Fibroblast of gingiva (primary cell): Measurements from ENCODE around the gene ARHGAP24.

Source experiments
- DNase-seq: peaks from one replicate; pipeline ENCODE4 v3.0.0-alpha.2; 2011; ENCODE audit warnings: low read depth

ARHGAP24 gene

GRCh38 chr4:85778632-85779131, 303.7 kb downstream of the ARHGAP24 start:
- no peak for DNase-seq

- peak; percentile 36 for DNase-seq
Observed at GRCh38 chr4:85779165-85779564, 304.2 kb downstream of the ARHGAP24 start.

- DNase-seq, result peak; percentile 54
Observed at GRCh38 chr4:85780664-85781063, 305.7 kb downstream of the ARHGAP24 start.

- peak; percentile 88 for DNase-seq
Observed at GRCh38 chr4:85783483-85783882, 308.5 kb downstream of the ARHGAP24 start.

- DNase-seq, result no peak
Observed at GRCh38 chr4:85783900-85784299, 308.9 kb downstream of the ARHGAP24 start.

- DNase-seq, result no peak
Observed at GRCh38 chr4:85784348-85784747, 309.4 kb downstream of the ARHGAP24 start.

GRCh38 chr4:85784947-85785346, 310.0 kb downstream of the ARHGAP24 start:
- no peak for DNase-seq

GRCh38 chr4:85787133-85787532, 312.2 kb downstream of the ARHGAP24 start:
- peak; percentile 73 for DNase-seq

- no peak for DNase-seq
Observed at GRCh38 chr4:85788604-85789003, 313.7 kb downstream of the ARHGAP24 start.

- DNase-seq, result no peak
Observed at GRCh38 chr4:85789241-85789640, 314.3 kb downstream of the ARHGAP24 start.

GRCh38 chr4:85790582-85790981, 315.6 kb downstream of the ARHGAP24 start:
- DNase-seq, result peak; percentile 56

GRCh38 chr4:85792376-85793232, 317.7 kb downstream of the ARHGAP24 start:
- no peak for DNase-seq

GRCh38 chr4:85793233-85793585, 318.3 kb downstream of the ARHGAP24 start:
- DNase-seq, result no peak

GRCh38 chr4:85798012-85798770, 323.2 kb downstream of the ARHGAP24 start:
- no peak for DNase-seq

- DNase-seq, result no peak
Observed at GRCh38 chr4:85803856-85804255, 328.9 kb downstream of the ARHGAP24 start.

- DNase-seq, result no peak
Observed at GRCh38 chr4:85805891-85806290, 330.9 kb downstream of the ARHGAP24 start.

GRCh38 chr4:85806334-85806733, 331.4 kb downstream of the ARHGAP24 start:
- DNase-seq, result peak; percentile 36

- DNase-seq, result peak; percentile 92
Observed at GRCh38 chr4:85807247-85807950, 332.4 kb downstream of the ARHGAP24 start.

GRCh38 chr4:85808104-85808503, 333.2 kb downstream of the ARHGAP24 start:
- DNase-seq, result no peak

GRCh38 chr4:85808864-85809263, 333.9 kb downstream of the ARHGAP24 start:
- DNase-seq, result no peak

GRCh38 chr4:85812776-85813175, 337.8 kb downstream of the ARHGAP24 start:
- DNase-seq, result no peak

GRCh38 chr4:85815796-85816459, 341.0 kb downstream of the ARHGAP24 start:
- DNase-seq, result no peak
